Measurements from ENCODE around the gene MED15.
"Not testable (repeated sequence)": the region's sequence is repeated elsewhere in the genome, so short reads cannot be mapped to it uniquely, and the experiment has no call there.

Gene MED15

GRCh38 chr22:20507253-20508066, at the start of gene MED15:
MED15 (plus strand) TSS chr22:20507610; CDS start chr22:20507679, 69 bp downstream.
- in situ Hi-C loops (cut with MboI; ENCODE audit: low sequenced_read_pairs), result no loop called here

GRCh38 chr22:20458530-20459151, 48.8 kb upstream of the MED15 start:
- in situ Hi-C loops (cut with MboI; ENCODE audit: low sequenced_read_pairs), result no loop called here

GRCh38 chr22:20459152-20459542, 48.3 kb upstream of the MED15 start:
- in situ Hi-C loops (cut with MboI; ENCODE audit: low sequenced_read_pairs), result no loop called here

- in situ Hi-C loops (cut with MboI; ENCODE audit: low sequenced_read_pairs), result no loop called here
Observed at GRCh38 chr22:20459862-20460261, 47.5 kb upstream of the MED15 start.

- in situ Hi-C loops (cut with MboI; ENCODE audit: low sequenced_read_pairs), result no loop called here
Observed at GRCh38 chr22:20463324-20464095, 43.9 kb upstream of the MED15 start.

- in situ Hi-C loops (cut with MboI; ENCODE audit: low sequenced_read_pairs), result no loop called here
Observed at GRCh38 chr22:20464096-20464614, 43.3 kb upstream of the MED15 start.

- in situ Hi-C loops (cut with MboI; ENCODE audit: low sequenced_read_pairs), result no loop called here
Observed at GRCh38 chr22:20464912-20465758, 42.3 kb upstream of the MED15 start.

- in situ Hi-C loops (cut with MboI; ENCODE audit: low sequenced_read_pairs), result no loop called here
Observed at GRCh38 chr22:20465759-20466077, 41.7 kb upstream of the MED15 start.

- in situ Hi-C loops (cut with MboI; ENCODE audit: low sequenced_read_pairs), result no loop called here
Observed at GRCh38 chr22:20466659-20467379, 40.6 kb upstream of the MED15 start.

GRCh38 chr22:20469110-20469868, 38.1 kb upstream of the MED15 start:
- in situ Hi-C loops (cut with MboI; ENCODE audit: low sequenced_read_pairs), result no loop called here

GRCh38 chr22:20470525-20470924, 36.9 kb upstream of the MED15 start:
- in situ Hi-C loops (cut with MboI; ENCODE audit: low sequenced_read_pairs), result not testable (repeated sequence)

GRCh38 chr22:20471126-20471833, 36.1 kb upstream of the MED15 start:
- in situ Hi-C loops (cut with MboI; ENCODE audit: low sequenced_read_pairs), result no loop called here

GRCh38 chr22:20472629-20473442, 34.6 kb upstream of the MED15 start:
- in situ Hi-C loops (cut with MboI; ENCODE audit: low sequenced_read_pairs), result no loop called here

- in situ Hi-C loops (cut with MboI; ENCODE audit: low sequenced_read_pairs), result no loop called here
Observed at GRCh38 chr22:20475115-20475436, 32.3 kb upstream of the MED15 start.

GRCh38 chr22:20475569-20475968, 31.8 kb upstream of the MED15 start:
- in situ Hi-C loops (cut with MboI; ENCODE audit: low sequenced_read_pairs), result not testable (repeated sequence)

- in situ Hi-C loops (cut with MboI; ENCODE audit: low sequenced_read_pairs), result not testable (repeated sequence)
Observed at GRCh38 chr22:20478059-20478458, 29.4 kb upstream of the MED15 start.

GRCh38 chr22:20479612-20480196, 27.7 kb upstream of the MED15 start:
- in situ Hi-C loops (cut with MboI; ENCODE audit: low sequenced_read_pairs), result no loop called here

- in situ Hi-C loops (cut with MboI; ENCODE audit: low sequenced_read_pairs), result not testable (repeated sequence)
Observed at GRCh38 chr22:20483143-20483506, 24.3 kb upstream of the MED15 start.

Data from hTERT RPE-1 (cell line).